ENCODE measurements around the gene S1PR1. TPM values are rescaled to one million over a fixed set of nuclear protein-coding genes. Genes with fewer than 3 reads are reported as not detected.

The S1PR1 gene
- total RNA-seq, 1 donor from 2014 or later = 23.5 TPM

- H3K9me3 Mint-ChIP-seq = peaks cover 15% of the 10 kb centered on the region
- no peaks in the 10 kb centered on the region for H3K36me3 Mint-ChIP-seq
- H3K27me3 Mint-ChIP-seq (ENCODE audit: low read depth) = no peaks in the 10 kb centered on the region
- no peak for TF ChIP-seq CTCF (IDR thresholded peaks at IDR 0.05; ENCODE audit: unreplicated experiment)
- H3K4me3 Mint-ChIP-seq = no peak overlapping the region
- DNase-seq (ENCODE audit: low spot score in 2 of 2, unreplicated experiment in 2 of 2) = no peak
- no peak overlapping the region for H3K27ac Mint-ChIP-seq
- H3K4me1 Mint-ChIP-seq = peaks cover 12% of the 10 kb centered on the region
Measured at GRCh38 chr1:101268893-101269292, 32.1 kb downstream of the S1PR1 start.

- Mint-ChIP-seq H3K9me3 (peaks cover 5% of the 10 kb centered on the region), H3K4me1 (peaks cover 16% of the 10 kb centered on the region)
Measured at GRCh38 chr1:101275672-101276071, 38.9 kb downstream of the S1PR1 start.

GRCh38 chr1:101276818-101277217 lies 40.0 kb downstream of the S1PR1 start:
- H3K9me3 Mint-ChIP-seq = no peaks in the 10 kb centered on the region
- no peak for TF ChIP-seq CTCF (IDR thresholded peaks at IDR 0.05; ENCODE audit: unreplicated experiment)
- peaks cover 21% of the 10 kb centered on the region for H3K4me1 Mint-ChIP-seq
- H3K36me3 Mint-ChIP-seq = no peaks in the 10 kb centered on the region
- no peak overlapping the region for H3K27ac Mint-ChIP-seq
- H3K27me3 Mint-ChIP-seq (ENCODE audit: low read depth) = peaks cover 2% of the 10 kb centered on the region
- no peak for DNase-seq (ENCODE audit: low spot score in 2 of 2, unreplicated experiment in 2 of 2)
- H3K4me3 Mint-ChIP-seq = no peak overlapping the region

More at GRCh38 chr1:101275672-101276071, 38.9 kb downstream of the S1PR1 start:
- peaks cover 2% of the 10 kb centered on the region for H3K27me3 Mint-ChIP-seq (ENCODE audit: low read depth)
- H3K27ac Mint-ChIP-seq = no peak overlapping the region
- no peaks in the 10 kb centered on the region for H3K36me3 Mint-ChIP-seq
- TF ChIP-seq CTCF (IDR thresholded peaks at IDR 0.05; ENCODE audit: unreplicated experiment) = no peak
- H3K4me3 Mint-ChIP-seq = no peak overlapping the region
- DNase-seq (ENCODE audit: low spot score in 2 of 2, unreplicated experiment in 2 of 2) = no peak

- Mint-ChIP-seq H3K4me3 (no peak overlapping the region), H3K4me1 (peaks cover 34% of the 10 kb centered on the region), H3K36me3 (no peaks in the 10 kb centered on the region), H3K27ac (no peak overlapping the region), H3K27me3 (ENCODE audit: low read depth) (peaks cover 2% of the 10 kb centered on the region), H3K9me3 (no peaks in the 10 kb centered on the region)
- DNase-seq (ENCODE audit: low spot score in 2 of 2, unreplicated experiment in 2 of 2) = no peak
- TF ChIP-seq CTCF (IDR thresholded peaks at IDR 0.05; ENCODE audit: unreplicated experiment) = no peak
Measured at GRCh38 chr1:101278238-101278637, 41.4 kb downstream of the S1PR1 start.

GRCh38 chr1:101278845-101279244 lies 42.0 kb downstream of the S1PR1 start:
- TF ChIP-seq CTCF (IDR thresholded peaks at IDR 0.05; ENCODE audit: unreplicated experiment) = no peak
- peaks cover 40% of the 10 kb centered on the region for H3K4me1 Mint-ChIP-seq
- no peak for DNase-seq (ENCODE audit: low spot score in 2 of 2, unreplicated experiment in 2 of 2)
- peaks cover 2% of the 10 kb centered on the region for H3K27me3 Mint-ChIP-seq (ENCODE audit: low read depth)
- no peak overlapping the region for H3K27ac Mint-ChIP-seq
- no peak overlapping the region for H3K4me3 Mint-ChIP-seq
- H3K9me3 Mint-ChIP-seq = no peaks in the 10 kb centered on the region
- no peaks in the 10 kb centered on the region for H3K36me3 Mint-ChIP-seq

- DNase-seq (ENCODE audit: low spot score in 2 of 2, unreplicated experiment in 2 of 2) = no peak
- Mint-ChIP-seq H3K27me3 (ENCODE audit: low read depth) (peaks cover 2% of the 10 kb centered on the region), H3K4me1 (peaks cover 47% of the 10 kb centered on the region), H3K27ac (no peak overlapping the region), H3K9me3 (peaks cover 3% of the 10 kb centered on the region), H3K36me3 (no peaks in the 10 kb centered on the region), H3K4me3 (no peak overlapping the region)
- TF ChIP-seq CTCF (IDR thresholded peaks at IDR 0.05; ENCODE audit: unreplicated experiment) = no peak
Measured at GRCh38 chr1:101280049-101280592, 43.3 kb downstream of the S1PR1 start.
